ENCODE measurements around the gene LRSAM1.

- no peak for TF ChIP-seq KLF1 (tag; IDR thresholded peaks at IDR 0.05)
- TF ChIP-seq HBP1 (CRISPR knock-in tag; IDR thresholded peaks at IDR 0.05): no peak
- TF ChIP-seq ZNF263 (CRISPR knock-in tag; IDR thresholded peaks at IDR 0.05; ENCODE audit: borderline replicate concordance): no peak
- no peak for TF ChIP-seq CTBP1 (IDR thresholded peaks at IDR 0.05; ENCODE audit: borderline replicate concordance)
- TF ChIP-seq YBX1 (IDR thresholded peaks at IDR 0.05): no peak
- no peak for TF ChIP-seq ZBTB2 (IDR thresholded peaks at IDR 0.05)
Observed at GRCh38 chr9:127479507-127480081, 28.3 kb downstream of the LRSAM1 start.

All from K562 (cell line).